ENCODE results near the gene CD247. TPM values are rescaled to one million over a fixed set of nuclear protein-coding genes. Genes with fewer than 3 reads are reported as not detected.

Gene CD247
- total RNA-seq, 4 donors from 2014 or later: 0.33 TPM; not detected in 3

DNA sequence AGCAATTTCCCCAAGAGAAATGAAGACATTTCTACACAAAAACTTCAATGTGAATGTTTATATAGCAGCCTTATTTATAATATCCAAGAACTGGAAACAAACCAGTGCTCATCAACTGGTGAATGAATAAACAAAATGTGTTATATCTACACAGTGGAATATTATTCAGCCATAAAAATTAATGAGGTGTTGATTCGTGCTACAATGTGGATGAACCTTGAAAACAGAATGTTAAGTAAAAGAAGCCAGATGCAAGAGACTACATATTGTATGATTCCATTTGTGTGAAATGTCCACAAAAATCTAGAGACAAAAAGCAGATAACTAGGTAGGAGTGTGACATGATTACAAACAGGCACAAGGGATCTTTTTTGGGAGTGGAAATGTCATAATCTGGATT is 110.0 kb downstream of the CD247 start:
- peaks cover 0 to 17% of the 10 kb centered on the region in 2 donors for H3K36me3 ChIP-seq
- no peaks in the 10 kb centered on the region for H3K4me1 ChIP-seq
- no peak overlapping the region for H3K27ac ChIP-seq
- intact Hi-C loops (cut with DNase I; ENCODE audit: low total_unique reads): no loop called here
- no peaks in the 10 kb centered on the region for H3K9me3 ChIP-seq
- H3K27me3 ChIP-seq: no peaks in the 10 kb centered on the region
- in situ Hi-C loops (cut with MboI; ENCODE audit: low sequenced_read_pairs in 4 of 4): loop anchor here in 1 of 4 donors (10.0 kb wide), 1 partner anchor 126 kb away; no protein-coding TSS in a partner anchor
- H3K4me3 ChIP-seq: no peak overlapping the region
- no peak for DNase-seq
- TF ChIP-seq POLR2A (IDR thresholded peaks at IDR 0.05): no peak
- TF ChIP-seq, protein P1, sequence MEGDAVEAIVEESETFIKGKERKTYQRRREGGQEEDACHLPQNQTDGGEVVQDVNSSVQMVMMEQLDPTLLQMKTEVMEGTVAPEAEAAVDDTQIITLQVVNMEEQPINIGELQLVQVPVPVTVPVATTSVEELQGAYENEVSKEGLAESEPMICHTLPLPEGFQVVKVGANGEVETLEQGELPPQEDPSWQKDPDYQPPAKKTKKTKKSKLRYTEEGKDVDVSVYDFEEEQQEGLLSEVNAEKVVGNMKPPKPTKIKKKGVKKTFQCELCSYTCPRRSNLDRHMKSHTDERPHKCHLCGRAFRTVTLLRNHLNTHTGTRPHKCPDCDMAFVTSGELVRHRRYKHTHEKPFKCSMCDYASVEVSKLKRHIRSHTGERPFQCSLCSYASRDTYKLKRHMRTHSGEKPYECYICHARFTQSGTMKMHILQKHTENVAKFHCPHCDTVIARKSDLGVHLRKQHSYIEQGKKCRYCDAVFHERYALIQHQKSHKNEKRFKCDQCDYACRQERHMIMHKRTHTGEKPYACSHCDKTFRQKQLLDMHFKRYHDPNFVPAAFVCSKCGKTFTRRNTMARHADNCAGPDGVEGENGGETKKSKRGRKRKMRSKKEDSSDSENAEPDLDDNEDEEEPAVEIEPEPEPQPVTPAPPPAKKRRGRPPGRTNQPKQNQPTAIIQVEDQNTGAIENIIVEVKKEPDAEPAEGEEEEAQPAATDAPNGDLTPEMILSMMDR (IDR thresholded peaks at IDR 0.05 in 4 of 5, conservative IDR thresholded peaks at IDR 0.05 in 1 of 5): no peak
- no peak for ATAC-seq

DNA sequence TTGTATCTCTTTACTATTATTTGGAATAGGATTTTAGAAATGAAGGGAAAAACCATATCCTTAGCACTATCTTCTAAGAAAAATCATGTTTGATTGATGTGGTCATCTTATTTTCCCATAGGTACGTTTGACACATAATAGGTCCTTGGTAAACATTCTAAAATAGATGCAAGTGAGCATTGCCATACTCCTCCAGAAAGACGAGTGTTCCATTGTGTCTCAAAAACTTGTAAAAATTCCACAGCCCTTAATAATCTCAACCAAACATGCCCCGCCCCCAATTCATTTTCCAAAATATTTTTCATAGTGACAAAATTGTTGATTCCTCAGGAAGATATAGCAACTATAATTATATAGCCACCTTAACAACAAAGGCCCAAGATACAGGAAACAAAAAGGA is 113.4 kb downstream of the CD247 start:
- H3K9me3 ChIP-seq: no peaks in the 10 kb centered on the region
- H3K27me3 ChIP-seq: no peaks in the 10 kb centered on the region
- no peaks in the 10 kb centered on the region for H3K4me1 ChIP-seq
- in situ Hi-C loops (cut with MboI; ENCODE audit: low sequenced_read_pairs in 4 of 4) (loop anchor here in 1 of 4 donors (5.0 to 10.0 kb wide), 2 partner anchors 37 to 130 kb away; no protein-coding TSS in a partner anchor), intact Hi-C loops (cut with DNase I; ENCODE audit: low total_unique reads) (no loop called here)
- no peak for TF ChIP-seq POLR2A (IDR thresholded peaks at IDR 0.05)
- TF ChIP-seq, protein P1 (IDR thresholded peaks at IDR 0.05 in 4 of 5, conservative IDR thresholded peaks at IDR 0.05 in 1 of 5): no peak
- H3K4me3 ChIP-seq: no peak overlapping the region
- no peak overlapping the region for H3K27ac ChIP-seq
- H3K36me3 ChIP-seq: peaks cover 0 to 17% of the 10 kb centered on the region in 2 donors
- DNase-seq: no peak
- no peak for ATAC-seq

- H3K27ac ChIP-seq: no peak overlapping the region
- in situ Hi-C loops (cut with MboI; ENCODE audit: low sequenced_read_pairs in 4 of 4) (loop anchor here in 1 of 4 donors (5.0 to 10.0 kb wide), 2 partner anchors 38 to 130 kb away; no protein-coding TSS in a partner anchor), intact Hi-C loops (cut with DNase I; ENCODE audit: low total_unique reads) (no loop called here)
- H3K36me3 ChIP-seq: peaks cover 0 to 20% of the 10 kb centered on the region in 2 donors
- no peak overlapping the region for H3K4me3 ChIP-seq
- no peak for TF ChIP-seq POLR2A (IDR thresholded peaks at IDR 0.05)
- TF ChIP-seq, protein P1 (IDR thresholded peaks at IDR 0.05 in 4 of 5, conservative IDR thresholded peaks at IDR 0.05 in 1 of 5): no peak
- H3K27me3 ChIP-seq: no peaks in the 10 kb centered on the region
- H3K4me1 ChIP-seq: no peaks in the 10 kb centered on the region
- DNase-seq (no peak), ATAC-seq (no peak)
- H3K9me3 ChIP-seq: no peaks in the 10 kb centered on the region
These were observed 114.0 kb downstream of the CD247 start for GRCh38 chr1:167404161-167404888.

DNA sequence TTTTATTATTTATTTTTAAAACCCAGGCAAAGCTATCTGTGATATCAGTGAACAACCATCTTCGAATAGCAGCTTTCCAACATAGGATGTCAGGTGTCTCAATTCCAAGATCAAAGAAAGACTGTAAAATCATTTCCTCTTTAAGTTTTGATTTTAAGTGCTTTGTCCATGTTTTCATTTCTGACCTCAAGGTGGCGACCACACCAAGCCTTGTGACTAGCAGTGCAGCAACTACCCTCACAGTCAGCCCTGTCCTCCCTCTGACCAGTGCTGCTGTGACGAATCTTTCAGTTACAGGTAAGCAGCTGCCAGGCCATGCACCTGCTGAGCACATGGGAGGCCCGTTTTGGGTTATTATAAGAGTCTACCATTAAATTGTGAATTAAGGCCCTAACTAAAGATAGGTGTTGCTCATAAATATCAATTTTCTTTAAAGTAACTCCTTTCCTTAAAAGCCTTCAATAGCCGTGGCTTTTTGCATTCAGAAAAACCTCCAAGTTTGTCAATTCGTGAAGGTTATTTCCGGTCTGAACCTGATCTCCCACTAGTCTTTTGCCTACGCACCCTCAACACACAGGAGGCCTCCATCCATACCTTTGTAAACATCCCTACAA is 117.0 kb downstream of the CD247 start:
- no peaks in the 10 kb centered on the region for H3K4me1 ChIP-seq
- no peaks in the 10 kb centered on the region for H3K9me3 ChIP-seq
- H3K36me3 ChIP-seq: peaks cover 0 to 36% of the 10 kb centered on the region in 2 donors
- H3K27me3 ChIP-seq: no peaks in the 10 kb centered on the region
- intact Hi-C loops (cut with DNase I; ENCODE audit: low total_unique reads): no loop called here
- DNase-seq (no peak), ATAC-seq (no peak)
- H3K27ac ChIP-seq: no peak overlapping the region
- H3K4me3 ChIP-seq: no peak overlapping the region
- no peak for TF ChIP-seq POLR2A (IDR thresholded peaks at IDR 0.05)
- TF ChIP-seq, protein P1 (IDR thresholded peaks at IDR 0.05 in 4 of 5, conservative IDR thresholded peaks at IDR 0.05 in 1 of 5): peak in 4 of 5 experiments; percentile 20 to 43 (median 28)
- in situ Hi-C loops (cut with MboI; ENCODE audit: low sequenced_read_pairs in 4 of 4): loop anchor here in 1 of 4 donors (5.0 to 10.0 kb wide), 2 partner anchors 41 to 133 kb away; no protein-coding TSS in a partner anchor
